ENCODE data around the gene USP9Y.

USP9Y gene

GRCh38 chrY:12765976-12766375, 64.9 kb downstream of the USP9Y start:
- no peaks in the 10 kb centered on the region for H3K27me3 ChIP-seq (ENCODE audit: low read depth, low read length)
- TF ChIP-seq EZH2phosphoT487 (IDR thresholded peaks at IDR 0.05; ENCODE audit: low read depth) (no peak), CTCF (IDR thresholded peaks at IDR 0.05; ENCODE audit: low read depth, low read length) (no peak)
- H3K79me2 ChIP-seq (ENCODE audit: low read length), result no peaks in the 10 kb centered on the region
- H3K4me3 ChIP-seq (ENCODE audit: low read length), result no peak overlapping the region
- H3K9me3 ChIP-seq (ENCODE audit: insufficient read depth, low read length), result no peaks in the 10 kb centered on the region
- H3K4me1 ChIP-seq (ENCODE audit: low read length), result no peaks in the 10 kb centered on the region
- H4K20me1 ChIP-seq (ENCODE audit: insufficient read depth, low read length), result no peaks in the 10 kb centered on the region
- H3K9ac ChIP-seq (ENCODE audit: low read length), result no peak overlapping the region
- H3K27ac ChIP-seq (ENCODE audit: low read length), result no peak overlapping the region
- H3K36me3 ChIP-seq (replicated peaks; ENCODE audit: low read depth, low read length), result peaks cover 2% of the 10 kb centered on the region
- no peak overlapping the region for H3K4me2 ChIP-seq (ENCODE audit: low read length)
- no peak overlapping the region for H2AFZ ChIP-seq (ENCODE audit: low read depth, low read length)

- H3K27ac ChIP-seq (ENCODE audit: low read length), result no peak overlapping the region
- H2AFZ ChIP-seq (ENCODE audit: low read depth, low read length), result no peak overlapping the region
- TF ChIP-seq EZH2phosphoT487 (IDR thresholded peaks at IDR 0.05; ENCODE audit: low read depth) (no peak), CTCF (IDR thresholded peaks at IDR 0.05; ENCODE audit: low read depth, low read length) (no peak)
- H3K4me2 ChIP-seq (ENCODE audit: low read length), result no peak overlapping the region
- no peak overlapping the region for H3K4me3 ChIP-seq (ENCODE audit: low read length)
- H3K9ac ChIP-seq (ENCODE audit: low read length), result no peak overlapping the region
- H3K36me3 ChIP-seq (replicated peaks; ENCODE audit: low read depth, low read length), result peaks cover 9% of the 10 kb centered on the region
- H4K20me1 ChIP-seq (ENCODE audit: insufficient read depth, low read length), result no peaks in the 10 kb centered on the region
- H3K27me3 ChIP-seq (ENCODE audit: low read depth, low read length), result no peaks in the 10 kb centered on the region
- H3K9me3 ChIP-seq (ENCODE audit: insufficient read depth, low read length), result no peaks in the 10 kb centered on the region
- H3K4me1 ChIP-seq (ENCODE audit: low read length), result no peaks in the 10 kb centered on the region
- H3K79me2 ChIP-seq (ENCODE audit: low read length), result no peaks in the 10 kb centered on the region
Measured at GRCh38 chrY:12784521-12784920, 83.5 kb downstream of the USP9Y start.

GRCh38 chrY:12793999-12794398, 93.0 kb downstream of the USP9Y start:
- no peak overlapping the region for H3K4me2 ChIP-seq (ENCODE audit: low read length)

GRCh38 chrY:12808046-12808445, 107.0 kb downstream of the USP9Y start:
- Histone ChIP-seq H2AFZ (ENCODE audit: low read depth, low read length) (no peak overlapping the region), H3K27me3 (ENCODE audit: low read depth, low read length) (no peaks in the 10 kb centered on the region), H3K9ac (ENCODE audit: low read length) (no peak overlapping the region), H3K9me3 (ENCODE audit: insufficient read depth, low read length) (no peaks in the 10 kb centered on the region), H3K4me2 (ENCODE audit: low read length) (no peak overlapping the region), H3K27ac (ENCODE audit: low read length) (no peak overlapping the region), H4K20me1 (ENCODE audit: insufficient read depth, low read length) (no peaks in the 10 kb centered on the region), H3K4me1 (ENCODE audit: low read length) (no peaks in the 10 kb centered on the region), H3K4me3 (ENCODE audit: low read length) (no peak overlapping the region), H3K79me2 (ENCODE audit: low read length) (no peaks in the 10 kb centered on the region), H3K36me3 (replicated peaks; ENCODE audit: low read depth, low read length) (peaks cover 8% of the 10 kb centered on the region)
- no peak for TF ChIP-seq EZH2phosphoT487 (IDR thresholded peaks at IDR 0.05; ENCODE audit: low read depth)
- no peak for TF ChIP-seq CTCF (IDR thresholded peaks at IDR 0.05; ENCODE audit: low read depth, low read length)

More at GRCh38 chrY:12793999-12794398, 93.0 kb downstream of the USP9Y start:
- TF ChIP-seq EZH2phosphoT487 (IDR thresholded peaks at IDR 0.05; ENCODE audit: low read depth), result no peak
- TF ChIP-seq CTCF (IDR thresholded peaks at IDR 0.05; ENCODE audit: low read depth, low read length), result no peak
- Histone ChIP-seq H3K9ac (ENCODE audit: low read length) (no peak overlapping the region), H2AFZ (ENCODE audit: low read depth, low read length) (no peak overlapping the region), H3K36me3 (replicated peaks; ENCODE audit: low read depth, low read length) (peaks cover 7% of the 10 kb centered on the region), H3K27me3 (ENCODE audit: low read depth, low read length) (no peaks in the 10 kb centered on the region), H4K20me1 (ENCODE audit: insufficient read depth, low read length) (no peaks in the 10 kb centered on the region), H3K27ac (ENCODE audit: low read length) (no peak overlapping the region), H3K4me3 (ENCODE audit: low read length) (no peak overlapping the region), H3K4me1 (ENCODE audit: low read length) (no peaks in the 10 kb centered on the region), H3K79me2 (ENCODE audit: low read length) (no peaks in the 10 kb centered on the region), H3K9me3 (ENCODE audit: insufficient read depth, low read length) (no peaks in the 10 kb centered on the region)
